K562 (cell line): ENCODE measurements around the gene UMODL1. TPM values are rescaled to one million over a fixed set of nuclear protein-coding genes. Genes with fewer than 3 reads are reported as not detected.

Experiments
- ATAC-seq: fragments of 200-7000 bp; cut with Tn5 transposase; 3 replicates; pipeline ENCODE4 v1.9.1; 2020; ENCODE audit warnings: moderate library complexity
- BruUV-seq: library from RNA; stranded (reverse); fragments of 400-500 nt; replicated peaks from 2 replicates; lab custom pipeline; 2021; lab: Mats Ljungman, UMichigan
- CTCF ChIA-PET: fragments of 300-600 bp; formaldehyde crosslinking; extraction: SDS; loops from one replicate; lab custom pipeline; 2021; ENCODE audit warnings: low intra/inter-chr PET ratio; lab: Yijun Ruan, JAX
- POLR2A ChIA-PET: fragments of 300-600, 350-650 bp; sonication (Branson Sonifier 250); formaldehyde crosslinking; extraction: SDS; loops from one replicate; lab custom pipeline; 2021; ENCODE audit warnings: antibody characterized with exemption, inconsistent platforms; lab: Yijun Ruan, JAX
- DNase-seq, 4 experiments: peaks; one replicate each; pipeline versions ENCODE4 v3.0.0 to v3.0.0-alpha.2; 2011 to 2018; ENCODE audit warnings: low spot score in 3 of 4, mixed read lengths in 3 of 4; ENCODE audit errors: extremely low read depth in 1 of 4
- FAIRE-seq: peaks from 2 replicates; lab custom pipeline; 2011; peaks lifted over from hg19 to GRCh38; lab: Jason Lieb, UNC
- H2AFZ ChIP-seq: 2 replicates; pipeline ENCODE4 v1.6.0; 2011; ENCODE audit warnings: low read depth, low read length, control low read depth, inconsistent platforms
- H3K27ac ChIP-seq: fragments of 200-600 bp; 3 replicates; pipeline ENCODE4 v1.8.0; 2011; ENCODE audit warnings: low read depth, mild to moderate bottlenecking, control low read depth, inconsistent platforms, low read length, moderate library complexity, mixed read lengths; ENCODE audit errors: extremely low read depth
- H3K27me3 ChIP-seq, 2 experiments: fragments of 300-600 bp in 1 of 2; 2 replicates in 1 of 2; 3 replicates in 1 of 2; pipeline versions ENCODE4 v1.6.0 to v1.8.0; 2011; ENCODE audit warnings: inconsistent platforms in 2 of 2, low read length in 2 of 2, mild to moderate bottlenecking in 1 of 2, mixed read lengths in 1 of 2, moderate library complexity in 1 of 2; ENCODE audit not compliant: control insufficient read depth in 2 of 2, insufficient read depth in 2 of 2
- H3K36me3 ChIP-seq: fragments of 300-600 bp; 3 replicates; pipeline ENCODE4 v1.8.0; 2011; ENCODE audit warnings: mild to moderate bottlenecking, low read length, inconsistent platforms; ENCODE audit not compliant: control insufficient read depth, insufficient read depth
- H3K4me1 ChIP-seq, 2 experiments: fragments of 200-600 bp in 1 of 2; replicated peaks in 1 of 2; 2 replicates in 1 of 2; 3 replicates in 1 of 2; pipeline versions ENCODE4 v1.5.1 to v1.8.0; 2011; ENCODE audit warnings: inconsistent platforms in 2 of 2, low read length in 2 of 2, mild to moderate bottlenecking in 1 of 2, mixed read lengths in 1 of 2, moderate library complexity in 1 of 2; ENCODE audit not compliant: control insufficient read depth in 2 of 2, insufficient read depth in 2 of 2
- H3K4me2 ChIP-seq: 2 replicates; pipeline ENCODE4 v1.6.1; 2011; ENCODE audit warnings: low read length, control low read depth, inconsistent platforms, mixed read lengths; ENCODE audit not compliant: insufficient read depth
- H3K4me3 ChIP-seq: fragments of 200-600 bp; sonication (generic), shearing (Covaris generic); 2 replicates; pipeline ENCODE4 v1.5.1; 2016; ENCODE audit warnings: control low read depth, inconsistent platforms
- H3K79me2 ChIP-seq: fragments of 200-600 bp; 3 replicates; pipeline ENCODE4 v1.8.0; 2011; ENCODE audit warnings: low read length, inconsistent platforms; ENCODE audit not compliant: control insufficient read depth, insufficient read depth
- H3K9ac ChIP-seq, 2 experiments: 2 replicates each; pipeline versions ENCODE4 v1.6.0 to v1.6.1; 2011; ENCODE audit warnings: low read depth in 2 of 2, low read length in 2 of 2, control low read depth in 1 of 2, inconsistent platforms in 1 of 2, mild to moderate bottlenecking in 1 of 2, mixed read lengths in 1 of 2; ENCODE audit not compliant: insufficient read depth in 1 of 2
- H3K9me1 ChIP-seq: one replicate; pipeline ENCODE4 v1.6.0; 2011; ENCODE audit warnings: inconsistent platforms, mild to moderate bottlenecking, low read length, moderate library complexity; ENCODE audit not compliant: control insufficient read depth, insufficient read depth
- H3K9me3 ChIP-seq: replicated peaks from 2 replicates; pipeline ENCODE4 v1.5.1; 2011; ENCODE audit warnings: low read depth, low read length, inconsistent platforms; ENCODE audit not compliant: control insufficient read depth, insufficient read depth
- H4K20me1 ChIP-seq: replicated peaks from 2 replicates; pipeline ENCODE4 v1.6.1; 2011; ENCODE audit warnings: low read length, inconsistent platforms, mixed read lengths; ENCODE audit not compliant: control insufficient read depth, insufficient read depth
- CTCF ChIP-seq, 3 experiments: IDR thresholded peaks in 2 of 3; conservative IDR thresholded peaks in 1 of 3; 2 replicates each; pipeline ENCODE4 v1.5.1; 2011 to 2012; ENCODE audit warnings: low read length in 3 of 3, mild to moderate bottlenecking in 3 of 3, control low read depth in 2 of 3, improper control_type of control experiment in 1 of 3, inconsistent platforms in 1 of 3, low read depth in 1 of 3, mixed read lengths in 1 of 3, moderate library complexity in 1 of 3; ENCODE audit not compliant: insufficient read depth in 2 of 3
- NCOA2 ChIP-seq, 2 experiments: fragments of 450-650 bp; IDR thresholded peaks; 2 replicates each; pipeline ENCODE4 v1.6.1; 2018; ENCODE audit warnings: mild to moderate bottlenecking in 2 of 2, moderate library complexity in 1 of 2; ENCODE audit not compliant: partially characterized antibody in 2 of 2
- NKRF ChIP-seq: fragments of 450-650 bp; IDR thresholded peaks from 2 replicates; pipeline ENCODE4 v1.6.1; 2016; ENCODE audit warnings: borderline replicate concordance
- RAD21 ChIP-seq, 2 experiments: fragments of 250-450 bp in 1 of 2; fragments of 450-650 bp in 1 of 2; sonication (Bioruptor Pico) in 1 of 2; formaldehyde crosslinking in 1 of 2; IDR thresholded peaks in 1 of 2; conservative IDR thresholded peaks in 1 of 2; 2 replicates each; pipeline versions ENCODE4 v1.4.0 to v1.8.0; 2020 to 2022; ENCODE audit warnings: mild to moderate bottlenecking in 2 of 2, moderate library complexity in 1 of 2
- RBM25 ChIP-seq: fragments of 200-400 bp; formaldehyde crosslinking; IDR thresholded peaks from 2 replicates; pipeline ENCODE4 v1.6.1; 2018; ENCODE audit warnings: low read length, low read depth, moderate library complexity; ENCODE audit not compliant: severe bottlenecking
- RUNX1 ChIP-seq: sonication (generic); IDR thresholded peaks from 2 replicates; pipeline ENCODE4 v1.6.1; 2016; ENCODE audit warnings: antibody characterized with exemption, low read depth
- WGBS: fragments of 100-300 bp; shearing (Covaris generic); methylation state at CpG from one replicate; pipeline ENCODE4 v1.1.6; 2016; ENCODE audit warnings: low coverage, mixed read lengths; ENCODE audit not compliant: insufficient coverage; ENCODE audit errors: missing lambda C conversion rate; 5-methylcytosine and 5-hydroxymethylcytosine counted together
- in situ Hi-C: fragments of 300-500 bp; cut with MboI; formaldehyde crosslinking; loops from 4 replicates; pipeline ENCODE4 v1.15.0; 2018; ENCODE audit warnings: inconsistent platforms, mixed read lengths
- intact Hi-C: fragments of 100-400 bp; cut with micrococcal nuclease; formaldehyde crosslinking; loops from 2 replicates; pipeline ENCODE4 v1.14.2; 2022
- polyA plus RNA-seq, 8 experiments: library from polyadenylated mRNA; depleted of rRNA in 4 of 8; stranded (reverse) in 5 of 8; unstranded in 3 of 8; fragments of >200 nt; fragmentation: Nextera tagmentation in 2 of 8; fragmentation: Illumina TruSeq in 1 of 8; extraction: Ambion mirVana in 2 of 8; extraction: Trizol in 1 of 8; gene quantifications; 2 replicates each; pipeline versions ENCODE4 v1.2.1 to v1.2.3, GENCODE V29; 2011 to 2014; ENCODE audit warnings: inconsistent platforms in 1 of 8, missing spikeins in 1 of 8
- total RNA-seq, 7 experiments: library from RNA; depleted of rRNA in 6 of 7; stranded (reverse); fragments of >200 nt in 6 of 7; fragmentation: Illumina TruSeq in 2 of 7; extraction: Trizol in 2 of 7; gene quantifications; 2 replicates each; pipeline versions ENCODE4 v1.2.1 to v1.2.3, GENCODE V29; 2011 to 2021; ENCODE audit warnings: low replicate concordance in 1 of 7

Gene UMODL1
- total and polyA plus RNA-seq, 9 of the 15 experiments (the other 6 are each of a cell fraction or from before 2014, with no cell fraction given), result not detected

GRCh38 chr21:42094811-42095210, 23.7 kb downstream of the UMODL1 start:
- in situ Hi-C loops, result no loop called here
- DNase-seq (peak in 1 of 4 experiments; percentile 30), FAIRE-seq (no peak), ATAC-seq (peak; percentile 67; the same call in 2 of the 3 replicates)
- H3K4me1 ChIP-seq, result no peaks in the 10 kb centered on the region
- no peak overlapping the region for H3K4me3 ChIP-seq
- no peaks in the 10 kb centered on the region; the same call in 1 of the 2 replicates for H4K20me1 ChIP-seq
- H3K9me3 ChIP-seq, result no peaks in the 10 kb centered on the region; the same call in 1 of the 2 replicates
- H3K27ac ChIP-seq, result no peak overlapping the region
- H3K27me3 ChIP-seq, result peaks cover 75 to 76% of the 10 kb centered on the region in 2 experiments
- H3K9me1 ChIP-seq, result no peaks in the 10 kb centered on the region
- ChIA-PET CTCF (no interaction called here), POLR2A (no interaction called here)
- no TSS peak for BruUV-seq
- no peak overlapping the region for H2AFZ ChIP-seq
- no peak for TF ChIP-seq NCOA2 (IDR thresholded peaks at IDR 0.05; ENCODE audit: partially characterized antibody in 2 of 2)
- TF ChIP-seq RBM25, result peak; percentile 80
- TF ChIP-seq RAD21 (CRISPR knock-in tag; conservative IDR thresholded peaks at IDR 0.05 in 1 of 2, IDR thresholded peaks at IDR 0.05 in 1 of 2), result 0 out of 4 replicates have a peak, but pooled peaks of 1 of the 2 experiments have one; percentile 7
- peak; percentile 12 to 28 (median 12); a peak in 3 of 6 replicates for TF ChIP-seq CTCF (IDR thresholded peaks at IDR 0.05 in 2 of 3, conservative IDR thresholded peaks at IDR 0.05 in 1 of 3; ENCODE audit: insufficient read depth in 2 of 3, low read depth in 1 of 3, low read length in 3 of 3)
- TF ChIP-seq RUNX1, result no peak
- TF ChIP-seq NKRF, result no peak
- intact Hi-C loops, result no loop called here
- no peaks in the 10 kb centered on the region for H3K36me3 ChIP-seq
- H3K79me2 ChIP-seq, result no peaks in the 10 kb centered on the region
- 15% methylated on average over 6 of the region's 6 CpGs for WGBS
- H3K4me2 ChIP-seq, result no peak overlapping the region
- H3K9ac ChIP-seq, result no peak overlapping the region
